ENCODE results near the gene OR2A42.
"Not testable (repeated sequence)": the region's sequence is repeated elsewhere in the genome, so short reads cannot be mapped to it uniquely, and the experiment has no call there.

DNA sequence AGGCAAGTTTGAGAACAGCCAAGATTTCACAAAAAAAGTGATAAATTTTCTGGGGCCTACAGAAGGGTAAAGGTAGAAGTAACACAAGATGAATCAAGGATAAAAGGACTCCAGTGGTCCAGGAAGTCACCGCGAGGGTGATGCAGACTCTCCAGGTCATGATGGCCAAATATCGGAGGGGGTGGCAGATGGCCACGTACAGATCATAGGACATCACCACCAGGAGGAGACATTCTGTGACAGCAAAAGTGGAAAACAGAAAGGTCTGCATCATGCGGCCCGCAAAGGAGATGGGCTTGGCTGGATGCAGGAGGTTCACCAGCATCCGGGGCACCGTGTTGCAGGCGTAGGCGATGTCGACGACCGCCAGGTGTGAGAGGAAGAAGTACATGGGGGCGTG is 19.7 kb upstream of the OR2A42 start:
- not testable (repeated sequence) for TF ChIP-seq EZH2phosphoT487 (IDR thresholded peaks at IDR 0.05; ENCODE audit: insufficient read depth, low read depth); EZH2 (IDR thresholded peaks at IDR 0.05; ENCODE audit: insufficient read depth, poor library complexity, severe bottlenecking)
